HG03139 (cell line): ENCODE data around the gene CD38.
"Not testable (repeated sequence)": the region's sequence is repeated elsewhere in the genome, so short reads cannot be mapped to it uniquely, and the experiment has no call there.

Source experiments
- ATAC-seq: cut with Tn5 transposase; IDR thresholded peaks from one replicate; pipeline ENCODE4 v1.9.1; 2021; ENCODE audit not compliant: unreplicated experiment

The CD38 gene

GRCh38 chr4:15778289-15779241 is at the start of gene CD38:
CD38 (plus strand) TSS chr4:15778328; CDS start chr4:15778415, 87 bp downstream.
- peak; percentile 63 for ATAC-seq

GRCh38 chr4:15729910-15730533 is 48.1 kb upstream of the CD38 start:
- ATAC-seq = no peak

DNA sequence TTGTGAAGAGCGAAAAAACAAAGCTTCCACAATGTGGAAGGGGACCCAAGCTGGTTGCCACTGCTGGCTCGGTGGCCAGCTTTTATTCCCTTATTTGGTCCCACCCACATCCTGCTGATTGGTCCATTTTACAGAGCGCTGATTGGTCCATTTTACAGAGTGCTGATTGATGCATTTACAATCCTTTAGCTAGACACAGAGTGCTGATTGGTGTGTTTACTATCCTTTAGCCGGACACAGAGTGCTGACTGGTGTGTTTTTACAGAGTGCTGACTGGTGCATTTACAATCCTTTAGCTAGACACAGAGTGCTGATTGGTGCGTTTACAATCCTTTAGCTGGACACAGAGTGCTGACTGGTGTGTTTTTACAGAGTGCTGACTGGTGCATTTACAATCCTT is 45.1 kb upstream of the CD38 start:
- ATAC-seq = not testable (repeated sequence)

DNA sequence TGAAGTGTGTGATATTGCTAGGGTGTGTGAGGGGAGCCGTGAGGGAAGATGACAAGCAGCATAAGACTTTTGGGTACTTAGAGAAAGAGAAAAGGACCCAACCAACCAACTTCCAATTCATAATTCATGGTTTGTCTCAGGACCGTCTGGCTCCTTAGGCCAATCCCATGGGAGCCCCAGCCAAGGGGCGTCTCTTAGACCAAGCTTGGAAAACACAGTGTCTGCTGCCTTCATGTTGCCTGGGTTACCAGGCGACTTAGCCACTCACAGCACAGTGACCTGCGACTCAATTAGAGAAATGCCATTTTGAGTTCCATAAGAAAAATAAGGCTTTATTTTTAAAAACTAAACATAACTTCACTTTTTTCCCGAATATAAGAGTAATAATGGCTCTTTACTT is 42.6 kb upstream of the CD38 start:
- ATAC-seq = no peak

DNA sequence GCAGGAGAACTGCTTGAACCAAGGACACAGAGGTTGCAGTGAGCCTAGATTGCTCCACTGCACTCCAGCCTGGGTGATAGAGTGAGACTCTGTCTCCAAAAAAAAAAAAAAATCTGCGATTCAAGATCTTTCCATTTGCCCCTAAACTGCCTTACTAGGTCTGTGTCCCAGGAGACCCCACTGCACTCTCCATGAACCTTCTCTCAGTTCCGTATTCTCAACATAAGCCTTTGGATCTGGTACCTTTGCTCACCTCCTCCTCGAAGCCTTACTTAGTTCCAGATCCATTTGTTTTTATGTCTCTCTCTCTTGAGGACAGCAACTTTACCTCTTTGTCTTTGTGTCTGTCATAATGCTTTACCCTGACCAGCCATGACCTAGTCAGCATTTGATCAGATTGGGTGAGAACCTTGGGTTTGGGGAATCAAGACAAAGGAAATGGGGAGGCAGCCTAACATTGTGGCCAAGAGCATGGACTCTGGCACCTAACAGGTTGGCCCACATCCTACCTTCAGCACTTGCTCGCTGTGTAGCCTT is 41.5 kb upstream of the CD38 start:
- no peak for ATAC-seq

DNA sequence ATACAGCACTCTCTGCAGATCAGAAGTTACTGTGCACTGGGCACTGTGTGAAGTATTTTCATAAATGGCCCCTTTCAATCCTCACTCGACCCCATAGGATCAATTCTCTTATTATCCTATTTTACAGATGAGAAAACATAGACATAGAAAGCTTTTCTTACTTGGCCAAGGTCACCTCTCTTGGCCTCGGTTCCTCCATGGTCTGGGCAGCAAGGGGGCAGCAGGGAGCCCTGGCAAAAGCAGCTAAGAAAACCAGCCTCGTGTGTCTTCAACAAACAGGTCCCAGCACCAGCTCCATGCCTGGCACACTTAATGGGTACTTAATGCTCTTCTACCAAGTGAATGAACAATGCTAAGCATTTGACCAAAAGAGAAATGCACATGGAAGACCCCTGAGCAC is 40.9 kb upstream of the CD38 start:
- ATAC-seq = no peak

GRCh38 chr4:15738877-15739276 is 39.3 kb upstream of the CD38 start:
- ATAC-seq = no peak

- ATAC-seq = no peak
Measured at GRCh38 chr4:15740764-15741404, 37.2 kb upstream of the CD38 start.

DNA sequence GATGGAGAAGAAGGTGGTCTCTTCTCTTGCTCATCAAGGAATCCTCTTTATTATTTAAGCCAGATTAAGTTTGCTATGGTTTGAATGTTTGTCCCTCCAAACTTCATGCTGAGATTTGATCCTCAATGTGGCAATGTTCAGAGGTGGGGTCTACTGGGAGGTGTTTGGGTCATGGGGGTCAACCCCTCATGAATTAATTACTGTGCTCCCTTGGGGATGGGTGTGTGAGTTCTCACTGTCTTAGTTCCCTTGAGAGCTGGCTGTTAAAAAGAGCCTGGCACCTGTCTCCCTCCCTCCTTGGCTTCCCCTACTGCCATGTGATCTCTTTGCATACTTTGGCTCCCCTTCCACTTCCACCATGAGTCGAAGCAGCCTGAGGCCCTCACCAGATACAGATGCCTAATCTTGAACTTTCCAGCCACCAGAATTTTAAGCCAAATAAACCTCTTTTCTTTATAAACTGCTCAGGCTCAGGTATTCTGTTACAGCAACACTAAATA is 36.0 kb upstream of the CD38 start:
- ATAC-seq = no peak

- ATAC-seq = no peak
Measured at GRCh38 chr4:15742637-15743036, 35.5 kb upstream of the CD38 start.

GRCh38 chr4:15744016-15744545 is 34.0 kb upstream of the CD38 start:
- no peak for ATAC-seq

GRCh38 chr4:15746110-15746509 is 32.0 kb upstream of the CD38 start:
- ATAC-seq = no peak

GRCh38 chr4:15749001-15749400 is 29.1 kb upstream of the CD38 start:
- ATAC-seq = no peak

DNA sequence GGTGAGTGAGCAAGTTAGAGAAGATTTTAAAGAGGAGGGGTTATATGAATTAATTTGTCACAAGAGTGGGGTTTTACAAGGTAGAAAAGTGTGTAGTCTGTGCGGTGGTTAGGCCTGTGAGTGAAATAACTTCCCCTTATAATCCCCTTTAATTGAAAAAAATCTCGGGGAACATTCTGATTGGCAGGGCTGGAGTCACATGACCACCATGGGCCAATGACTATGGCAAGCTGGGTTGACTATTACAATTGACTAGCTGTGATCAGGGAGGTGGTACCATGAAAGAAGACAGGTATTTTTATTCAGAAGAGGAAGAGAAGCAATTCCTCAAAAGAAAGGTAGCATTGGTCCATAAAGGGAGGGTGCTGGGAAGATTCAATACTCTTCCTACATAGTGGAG is 27.0 kb upstream of the CD38 start:
- ATAC-seq = no peak

DNA sequence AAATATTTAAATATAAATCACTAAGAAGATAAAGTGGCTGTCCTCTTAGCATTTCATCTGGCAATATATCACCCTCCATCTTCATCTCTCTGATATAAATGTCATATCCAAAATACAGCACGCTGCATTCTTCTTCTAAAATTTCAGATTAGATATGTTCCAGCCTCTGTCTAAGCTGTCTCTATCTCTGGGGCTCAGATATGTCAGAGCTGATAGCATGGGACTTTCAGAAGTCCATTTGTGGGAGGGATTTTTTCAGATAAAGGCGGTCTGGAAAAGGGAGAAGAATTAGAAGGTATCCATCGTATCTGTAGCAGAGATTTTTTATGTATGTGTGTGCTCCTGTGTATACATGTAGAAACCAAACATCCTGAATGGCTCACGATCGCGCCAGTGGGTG is 25.0 kb upstream of the CD38 start:
- ATAC-seq = no peak

GRCh38 chr4:15753786-15754185 is 24.3 kb upstream of the CD38 start:
- no peak for ATAC-seq

- ATAC-seq = no peak
Measured at GRCh38 chr4:15754323-15754722, 23.8 kb upstream of the CD38 start.

DNA sequence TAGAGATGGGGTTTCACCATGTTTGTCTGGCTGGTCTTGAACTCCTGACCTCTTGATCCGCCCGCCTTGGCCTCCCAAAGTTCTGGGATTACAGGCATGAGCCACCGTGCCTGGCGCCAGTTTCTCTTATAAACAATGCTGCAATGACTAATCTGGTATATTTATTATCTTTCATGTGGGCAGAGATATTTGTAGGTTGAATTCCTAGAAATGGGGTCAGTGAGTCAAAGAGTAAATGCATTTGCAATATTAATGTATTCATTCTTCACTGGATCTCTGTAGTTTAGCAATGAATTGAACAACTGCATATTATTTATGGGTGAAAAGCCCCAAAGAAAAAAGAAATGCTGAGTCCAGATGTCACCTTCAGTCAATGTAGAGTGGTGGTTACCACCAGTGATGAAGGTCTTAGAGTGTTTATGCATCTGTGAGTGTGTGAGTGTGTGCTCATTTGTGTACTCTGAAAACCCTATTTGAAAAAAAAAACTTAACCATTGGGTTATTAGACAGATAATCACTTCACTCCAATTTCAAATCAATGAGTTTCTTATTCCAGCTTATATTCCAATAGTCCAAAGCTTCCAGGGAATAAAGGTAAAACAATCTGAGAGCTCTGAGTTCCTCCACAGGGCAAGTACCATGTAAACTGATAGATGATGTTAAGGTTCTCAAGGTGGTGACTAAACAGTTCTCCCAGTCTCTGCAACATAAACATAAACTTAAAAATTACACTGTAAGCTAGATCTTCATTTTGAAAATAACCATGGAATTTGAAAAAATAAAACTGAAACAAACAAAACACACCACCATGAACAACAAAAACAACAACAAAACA is 22.6 kb upstream of the CD38 start:
- ATAC-seq = no peak

DNA sequence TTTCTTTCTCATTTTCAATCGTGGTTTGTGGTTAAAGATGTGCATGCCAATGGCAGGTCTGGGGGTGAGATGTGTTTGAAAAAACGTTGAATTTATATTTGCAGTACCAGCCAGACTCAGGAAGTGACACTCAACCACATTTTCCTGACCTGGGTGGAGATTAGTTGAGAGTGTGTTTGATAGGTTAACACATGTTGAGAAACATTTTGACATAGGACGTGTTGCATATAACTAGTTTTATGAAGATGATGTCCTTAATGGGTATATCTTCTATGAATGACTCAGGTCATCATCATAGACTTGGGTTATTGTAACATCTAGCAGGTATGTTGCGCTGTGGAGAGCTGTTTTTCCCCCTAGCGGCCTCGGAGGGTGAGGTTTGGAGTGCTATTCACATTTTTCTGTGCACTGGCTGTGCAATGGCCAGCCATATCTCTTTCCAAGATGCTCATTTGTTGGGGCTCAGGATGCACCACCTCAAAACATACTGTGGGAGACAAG is 21.7 kb upstream of the CD38 start:
- peak; percentile 82 for ATAC-seq

GRCh38 chr4:15757054-15757453 is 21.1 kb upstream of the CD38 start:
- ATAC-seq = no peak
